ENCODE data around the gene SUPT20HL2.
"Not testable (repeated sequence)": the region's sequence is repeated elsewhere in the genome, so short reads cannot be mapped to it uniquely, and the experiment has no call there.

The SUPT20HL2 gene

GRCh38 chrX:24314019-24314635 lies at the start of gene SUPT20HL2:
Gene SUPT20HL2, minus strand, starts transcription at chrX:24314069. Its CDS starts 754 bp downstream, at chrX:24313315.
- H3K27me3 ChIP-seq (ENCODE audit: control insufficient read depth in 1 of 2, insufficient read depth in 2 of 2, low read length in 2 of 2): no peaks in the 10 kb centered on the region
- H3K4me3 ChIP-seq (ENCODE audit: low read depth in 1 of 2, low read length in 2 of 2): no peak within 1 kb of the TSS
- no peaks in the 10 kb centered on the region for H3K36me3 ChIP-seq (ENCODE audit: insufficient read depth, low read length)
- H3K27ac ChIP-seq (ENCODE audit: low read depth, low read length): no peak within 1 kb of the TSS
- H3K4me1 ChIP-seq (ENCODE audit: insufficient read depth, low read length): no peaks in the 10 kb centered on the region
- H3K9me3 ChIP-seq (ENCODE audit: low read length): no peaks in the 10 kb centered on the region
- H3K9ac ChIP-seq (ENCODE audit: low read length): no peak within 1 kb of the TSS

GRCh38 chrX:24362089-24362745 lies 48.3 kb upstream of the SUPT20HL2 start:
- H3K27me3 ChIP-seq (ENCODE audit: control insufficient read depth in 1 of 2, insufficient read depth in 2 of 2, low read length in 2 of 2); H3K9me3 ChIP-seq (ENCODE audit: low read length); H3K27ac ChIP-seq (ENCODE audit: low read depth, low read length); H3K4me3 ChIP-seq (ENCODE audit: low read depth in 1 of 2, low read length in 2 of 2); H3K36me3 ChIP-seq (ENCODE audit: insufficient read depth, low read length); H3K4me1 ChIP-seq (ENCODE audit: insufficient read depth, low read length); H3K9ac ChIP-seq (ENCODE audit: low read length): not testable (repeated sequence)

- no peak within 1 kb of the TSS for H3K9ac ChIP-seq (ENCODE audit: low read length)
- no peak within 1 kb of the TSS for H3K27ac ChIP-seq (ENCODE audit: low read depth, low read length)
Measured at GRCh38 chrX:24360272-24360671, 46.4 kb upstream of the SUPT20HL2 start, which contains the start of gene SUPT20HL1. Gene SUPT20HL1, plus strand, starts transcription at chrX:24360639. Its CDS starts 2,122 bp downstream, at chrX:24362761.

GRCh38 chrX:24357106-24357505 lies 43.2 kb upstream of the SUPT20HL2 start:
- Histone ChIP-seq H3K4me1 (ENCODE audit: insufficient read depth, low read length) (no peaks in the 10 kb centered on the region), H3K27ac (ENCODE audit: low read depth, low read length) (no peak overlapping the region), H3K9ac (ENCODE audit: low read length) (no peak overlapping the region)

More at GRCh38 chrX:24360272-24360671, 46.4 kb upstream of the SUPT20HL2 start, which contains the start of gene SUPT20HL1:
- Histone ChIP-seq H3K4me1 (ENCODE audit: insufficient read depth, low read length) (no peaks in the 10 kb centered on the region), H3K9me3 (ENCODE audit: low read length) (no peaks in the 10 kb centered on the region), H3K4me3 (ENCODE audit: low read depth in 1 of 2, low read length in 2 of 2) (no peak within 1 kb of the TSS), H3K36me3 (ENCODE audit: insufficient read depth, low read length) (no peaks in the 10 kb centered on the region), H3K27me3 (ENCODE audit: control insufficient read depth in 1 of 2, insufficient read depth in 2 of 2, low read length in 2 of 2) (no peaks in the 10 kb centered on the region)

GRCh38 chrX:24355095-24355494 lies 41.2 kb upstream of the SUPT20HL2 start:
- H3K27me3 ChIP-seq (ENCODE audit: control insufficient read depth in 1 of 2, insufficient read depth in 2 of 2, low read length in 2 of 2): no peaks in the 10 kb centered on the region
- H3K4me3 ChIP-seq (ENCODE audit: low read depth in 1 of 2, low read length in 2 of 2): no peak overlapping the region
- H3K36me3 ChIP-seq (ENCODE audit: insufficient read depth, low read length): no peaks in the 10 kb centered on the region
- no peak overlapping the region for H3K9ac ChIP-seq (ENCODE audit: low read length)
- H3K4me1 ChIP-seq (ENCODE audit: insufficient read depth, low read length): no peaks in the 10 kb centered on the region
- H3K27ac ChIP-seq (ENCODE audit: low read depth, low read length): no peak overlapping the region
- no peaks in the 10 kb centered on the region for H3K9me3 ChIP-seq (ENCODE audit: low read length)

More at GRCh38 chrX:24357106-24357505, 43.2 kb upstream of the SUPT20HL2 start:
- no peak overlapping the region for H3K4me3 ChIP-seq (ENCODE audit: low read depth in 1 of 2, low read length in 2 of 2)
- no peaks in the 10 kb centered on the region for H3K36me3 ChIP-seq (ENCODE audit: insufficient read depth, low read length)
- no peaks in the 10 kb centered on the region for H3K27me3 ChIP-seq (ENCODE audit: control insufficient read depth in 1 of 2, insufficient read depth in 2 of 2, low read length in 2 of 2)
- H3K9me3 ChIP-seq (ENCODE audit: low read length): no peaks in the 10 kb centered on the region

GRCh38 chrX:24350217-24350616 lies 36.3 kb upstream of the SUPT20HL2 start:
- H3K27me3 ChIP-seq (ENCODE audit: control insufficient read depth in 1 of 2, insufficient read depth in 2 of 2, low read length in 2 of 2): no peaks in the 10 kb centered on the region
- no peaks in the 10 kb centered on the region for H3K4me1 ChIP-seq (ENCODE audit: insufficient read depth, low read length)
- H3K36me3 ChIP-seq (ENCODE audit: insufficient read depth, low read length): no peaks in the 10 kb centered on the region
- H3K9ac ChIP-seq (ENCODE audit: low read length): no peak overlapping the region
- no peaks in the 10 kb centered on the region for H3K9me3 ChIP-seq (ENCODE audit: low read length)
- H3K27ac ChIP-seq (ENCODE audit: low read depth, low read length): no peak overlapping the region
- no peak overlapping the region for H3K4me3 ChIP-seq (ENCODE audit: low read depth in 1 of 2, low read length in 2 of 2)

GRCh38 chrX:24347881-24348280 lies 34.0 kb upstream of the SUPT20HL2 start:
- Histone ChIP-seq H3K4me3 (ENCODE audit: low read depth in 1 of 2, low read length in 2 of 2) (no peak overlapping the region), H3K27ac (ENCODE audit: low read depth, low read length) (no peak overlapping the region)

GRCh38 chrX:24343719-24344118 lies 29.9 kb upstream of the SUPT20HL2 start:
- Histone ChIP-seq H3K4me1 (ENCODE audit: insufficient read depth, low read length) (no peaks in the 10 kb centered on the region), H3K36me3 (ENCODE audit: insufficient read depth, low read length) (no peaks in the 10 kb centered on the region), H3K27me3 (ENCODE audit: control insufficient read depth in 1 of 2, insufficient read depth in 2 of 2, low read length in 2 of 2) (no peaks in the 10 kb centered on the region), H3K27ac (ENCODE audit: low read depth, low read length) (no peak overlapping the region), H3K4me3 (ENCODE audit: low read depth in 1 of 2, low read length in 2 of 2) (no peak overlapping the region), H3K9ac (ENCODE audit: low read length) (no peak overlapping the region), H3K9me3 (ENCODE audit: low read length) (no peaks in the 10 kb centered on the region)

More at GRCh38 chrX:24347881-24348280, 34.0 kb upstream of the SUPT20HL2 start:
- Histone ChIP-seq H3K36me3 (ENCODE audit: insufficient read depth, low read length) (no peaks in the 10 kb centered on the region), H3K27me3 (ENCODE audit: control insufficient read depth in 1 of 2, insufficient read depth in 2 of 2, low read length in 2 of 2) (no peaks in the 10 kb centered on the region), H3K9ac (ENCODE audit: low read length) (no peak overlapping the region), H3K9me3 (ENCODE audit: low read length) (no peaks in the 10 kb centered on the region), H3K4me1 (ENCODE audit: insufficient read depth, low read length) (no peaks in the 10 kb centered on the region)

GRCh38 chrX:24341795-24342194 lies 27.9 kb upstream of the SUPT20HL2 start:
- Histone ChIP-seq H3K27ac (ENCODE audit: low read depth, low read length) (no peak overlapping the region), H3K9me3 (ENCODE audit: low read length) (no peaks in the 10 kb centered on the region), H3K9ac (ENCODE audit: low read length) (no peak overlapping the region), H3K4me1 (ENCODE audit: insufficient read depth, low read length) (no peaks in the 10 kb centered on the region), H3K36me3 (ENCODE audit: insufficient read depth, low read length) (no peaks in the 10 kb centered on the region), H3K4me3 (ENCODE audit: low read depth in 1 of 2, low read length in 2 of 2) (no peak overlapping the region), H3K27me3 (ENCODE audit: control insufficient read depth in 1 of 2, insufficient read depth in 2 of 2, low read length in 2 of 2) (no peaks in the 10 kb centered on the region)

GRCh38 chrX:24340501-24340900 lies 26.6 kb upstream of the SUPT20HL2 start:
- Histone ChIP-seq H3K36me3 (ENCODE audit: insufficient read depth, low read length) (no peaks in the 10 kb centered on the region), H3K4me3 (ENCODE audit: low read depth in 1 of 2, low read length in 2 of 2) (no peak overlapping the region), H3K27ac (ENCODE audit: low read depth, low read length) (no peak overlapping the region), H3K4me1 (ENCODE audit: insufficient read depth, low read length) (no peaks in the 10 kb centered on the region), H3K9ac (ENCODE audit: low read length) (no peak overlapping the region), H3K27me3 (ENCODE audit: control insufficient read depth in 1 of 2, insufficient read depth in 2 of 2, low read length in 2 of 2) (no peaks in the 10 kb centered on the region), H3K9me3 (ENCODE audit: low read length) (no peaks in the 10 kb centered on the region)

GRCh38 chrX:24339911-24340310 lies 26.0 kb upstream of the SUPT20HL2 start:
- Histone ChIP-seq H3K27me3 (ENCODE audit: control insufficient read depth in 1 of 2, insufficient read depth in 2 of 2, low read length in 2 of 2) (no peaks in the 10 kb centered on the region), H3K36me3 (ENCODE audit: insufficient read depth, low read length) (no peaks in the 10 kb centered on the region), H3K27ac (ENCODE audit: low read depth, low read length) (no peak overlapping the region), H3K9me3 (ENCODE audit: low read length) (no peaks in the 10 kb centered on the region), H3K4me1 (ENCODE audit: insufficient read depth, low read length) (no peaks in the 10 kb centered on the region), H3K4me3 (ENCODE audit: low read depth in 1 of 2, low read length in 2 of 2) (no peak overlapping the region), H3K9ac (ENCODE audit: low read length) (no peak overlapping the region)

GRCh38 chrX:24335871-24336270 lies 22.0 kb upstream of the SUPT20HL2 start:
- H3K27me3 ChIP-seq (ENCODE audit: control insufficient read depth in 1 of 2, insufficient read depth in 2 of 2, low read length in 2 of 2): no peaks in the 10 kb centered on the region
- no peaks in the 10 kb centered on the region for H3K36me3 ChIP-seq (ENCODE audit: insufficient read depth, low read length)
- H3K4me1 ChIP-seq (ENCODE audit: insufficient read depth, low read length): no peaks in the 10 kb centered on the region
- no peaks in the 10 kb centered on the region for H3K9me3 ChIP-seq (ENCODE audit: low read length)
- no peak overlapping the region for H3K27ac ChIP-seq (ENCODE audit: low read depth, low read length)
- H3K4me3 ChIP-seq (ENCODE audit: low read depth in 1 of 2, low read length in 2 of 2): no peak overlapping the region
- H3K9ac ChIP-seq (ENCODE audit: low read length): no peak overlapping the region
